ENCODE measurements around the gene H2BK1. TPM values are rescaled to one million over a fixed set of nuclear protein-coding genes. Genes with fewer than 3 reads are reported as not detected.

H2BK1 gene
- total RNA-seq, 1 donor from 2014 or later, result not detected

MicroRNAs encoded within 50 kb of the gene (microRNA counts, 767-probe panel; counts per million panel counts)
- microRNA hsa-miR-671-3p (not detected), microRNA hsa-miR-671-5p (not detected)

Other genes with a start within 250 kb of the H2BK1 start
- gene KCNH2, start 232.2 kb downstream of the H2BK1 start, total RNA-seq, result 6.9 and 8.7 TPM in 2 replicates
- not detected in 2 replicates for gene NOS3, start 219.5 kb downstream of the H2BK1 start, total RNA-seq
- 0.11 and 0.21 TPM in 2 replicates for gene ATG9B, start 186.0 kb downstream of the H2BK1 start, total RNA-seq
- gene ABCB8, start 182.0 kb downstream of the H2BK1 start, total RNA-seq, result 47.8 and 53.0 TPM in 2 replicates
- 3.6 and 5.5 TPM in 2 replicates for gene ASIC3, start 162.0 kb downstream of the H2BK1 start, total RNA-seq
- 34.0 TPM in 2 replicates for gene CDK5, start 152.6 kb downstream of the H2BK1 start, total RNA-seq
- 516 and 662 TPM in 2 replicates for gene SLC4A2, start 150.9 kb downstream of the H2BK1 start, total RNA-seq
- 177 and 198 TPM in 2 replicates for gene FASTK, start 129.7 kb downstream of the H2BK1 start, total RNA-seq
- gene TMUB1, start 127.0 kb downstream of the H2BK1 start, total RNA-seq, result 59.9 and 60.7 TPM in 2 replicates
- 110 and 115 TPM in 2 replicates for gene AGAP3, start 124.0 kb downstream of the H2BK1 start, total RNA-seq
- not detected in 2 replicates for gene GBX1, start 42.8 kb downstream of the H2BK1 start, total RNA-seq
- gene ASB10, start 23.2 kb downstream of the H2BK1 start, total RNA-seq, result 0.99 TPM in 1 of 2 replicates, not detected in the other
- 102 and 105 TPM in 2 replicates for gene ABCF2, start 16.7 kb upstream of the H2BK1 start, total RNA-seq
- gene CHPF2, start 22.0 kb upstream of the H2BK1 start, total RNA-seq, result 136 and 142 TPM in 2 replicates
- 251 and 274 TPM in 2 replicates for gene SMARCD3, start 38.2 kb upstream of the H2BK1 start, total RNA-seq
- gene NUB1, start 131.3 kb upstream of the H2BK1 start, total RNA-seq, result 60.7 and 61.8 TPM in 2 replicates
- gene WDR86, start 199.6 kb upstream of the H2BK1 start, total RNA-seq, result 0.42 TPM in 1 of 2 replicates, not detected in the other
- 0.16 TPM in 1 of 2 replicates, not detected in the other for gene CRYGN, start 229.7 kb upstream of the H2BK1 start, total RNA-seq

Data from myocyte (in vitro differentiated cells).